Liver (tissue), 9 donors: ENCODE data around the gene INO80. TPM values are rescaled to one million over a fixed set of nuclear protein-coding genes. Genes with fewer than 3 reads are reported as not detected.

Experiments
- DNase-seq: peaks from one replicate; pipeline ENCODE4 v3.0.0-alpha.2; 2017; ENCODE audit warnings: low spot score
- H3K27ac ChIP-seq, 2 donors: one replicate each; pipeline ENCODE4 v1.7.0; 2013; ENCODE audit warnings: inconsistent platforms in 2 of 2, low read length in 2 of 2, control low read depth in 1 of 2, low read depth in 1 of 2, mild to moderate bottlenecking in 1 of 2
- H3K27me3 ChIP-seq, 4 donors: one replicate each; pipeline versions ENCODE4 v1.6.1 to v1.7.0; 2013; ENCODE audit warnings: low read length in 3 of 4, inconsistent platforms in 1 of 4, mild to moderate bottlenecking in 1 of 4, moderate library complexity in 1 of 4; ENCODE audit not compliant: control insufficient read depth in 4 of 4, insufficient read depth in 4 of 4
- H3K36me3 ChIP-seq, 4 donors: one replicate each; pipeline versions ENCODE4 v1.6.1 to v1.7.0; 2013; ENCODE audit warnings: low read length in 3 of 4, mild to moderate bottlenecking in 3 of 4, low read depth in 1 of 4, moderate library complexity in 1 of 4; ENCODE audit not compliant: control insufficient read depth in 4 of 4, insufficient read depth in 3 of 4
- H3K4me1 ChIP-seq, 4 donors: one replicate each; pipeline versions ENCODE4 v1.6.1 to v1.7.0; 2013; ENCODE audit warnings: low read length in 3 of 4, mild to moderate bottlenecking in 3 of 4, moderate library complexity in 1 of 4; ENCODE audit not compliant: control insufficient read depth in 4 of 4, insufficient read depth in 4 of 4
- H3K4me3 ChIP-seq, 3 donors: one replicate each; pipeline versions ENCODE4 v1.6.1 to v1.7.0; 2013; ENCODE audit warnings: low read length in 3 of 3, control low read depth in 1 of 3, low read depth in 1 of 3, mild to moderate bottlenecking in 1 of 3
- H3K9ac ChIP-seq, 2 donors: one replicate each; pipeline ENCODE4 v1.7.0; 2013; ENCODE audit warnings: low read length in 2 of 2, mild to moderate bottlenecking in 2 of 2, moderate library complexity in 2 of 2, control low read depth in 1 of 2, low read depth in 1 of 2
- H3K9me3 ChIP-seq, 4 donors: one replicate each; pipeline versions ENCODE4 v1.6.1 to v1.7.0; 2013; ENCODE audit warnings: low read length in 3 of 4; ENCODE audit not compliant: control insufficient read depth in 4 of 4
- ATF3 ChIP-seq: IDR thresholded peaks from 2 replicates; pipeline ENCODE4 v1.6.1; 2016; ENCODE audit warnings: antibody characterized with exemption
- CTCF ChIP-seq: fragments of 150-350 bp; IDR thresholded peaks from 2 replicates; pipeline ENCODE4 v1.5.1; 2017; ENCODE audit warnings: improper control_type of control experiment, low read depth, low read length; ENCODE audit not compliant: missing input control
- EGR1 ChIP-seq, 2 donors: IDR thresholded peaks; 2 replicates each; pipeline ENCODE4 v1.6.1; 2016 to 2018; ENCODE audit warnings: antibody characterized with exemption in 2 of 2, low read depth in 2 of 2
- FOXA1 ChIP-seq: IDR thresholded peaks from 2 replicates; pipeline ENCODE4 v1.6.1; 2016; ENCODE audit warnings: antibody characterized with exemption
- FOXA2 ChIP-seq: IDR thresholded peaks from 2 replicates; pipeline ENCODE4 v1.6.1; 2016; ENCODE audit warnings: antibody characterized with exemption
- GABPA ChIP-seq, 2 donors: IDR thresholded peaks in 1 of 2; conservative IDR thresholded peaks in 1 of 2; 2 replicates each; pipeline ENCODE4 v1.6.1; 2016; ENCODE audit warnings: antibody characterized with exemption in 2 of 2, mild to moderate bottlenecking in 1 of 2, moderate library complexity in 1 of 2
- HNF4A ChIP-seq, 2 donors: conservative IDR thresholded peaks; 2 replicates each; pipeline ENCODE4 v1.6.1; 2016; ENCODE audit warnings: antibody characterized with exemption in 2 of 2, mild to moderate bottlenecking in 2 of 2
- HNF4G ChIP-seq: IDR thresholded peaks from 2 replicates; pipeline ENCODE4 v1.6.1; 2016; ENCODE audit warnings: antibody characterized with exemption
- JUND ChIP-seq, 2 donors: IDR thresholded peaks; 2 replicates each; pipeline ENCODE4 v1.6.1; 2016; ENCODE audit warnings: antibody characterized with exemption in 2 of 2
- NR2F2 ChIP-seq: IDR thresholded peaks from 2 replicates; pipeline ENCODE4 v1.6.1; 2016; ENCODE audit warnings: antibody characterized with exemption
- RAD21 ChIP-seq, 2 donors: IDR thresholded peaks; 2 replicates each; pipeline ENCODE4 v1.6.1; 2016; ENCODE audit warnings: antibody characterized with exemption in 2 of 2, mild to moderate bottlenecking in 2 of 2
- RXRA ChIP-seq, 2 donors: IDR thresholded peaks; 2 replicates each; pipeline ENCODE4 v1.6.1; 2017 to 2018; ENCODE audit warnings: antibody characterized with exemption in 2 of 2, mild to moderate bottlenecking in 1 of 2
- SP1 ChIP-seq: IDR thresholded peaks from 2 replicates; pipeline ENCODE4 v1.6.1; 2018; ENCODE audit warnings: antibody characterized with exemption, mild to moderate bottlenecking
- TAF1 ChIP-seq: conservative IDR thresholded peaks from 2 replicates; pipeline ENCODE4 v1.6.1; 2016; ENCODE audit warnings: antibody characterized with exemption, mild to moderate bottlenecking
- YY1 ChIP-seq: IDR thresholded peaks from 2 replicates; pipeline ENCODE4 v1.6.1; 2016; ENCODE audit warnings: antibody characterized with exemption, mild to moderate bottlenecking
- ZBTB33 ChIP-seq: IDR thresholded peaks from 2 replicates; pipeline ENCODE4 v1.6.1; 2016; ENCODE audit warnings: antibody characterized with exemption
- WGBS: extraction: QIAGEN DNeasy Blood & Tissue Kit; methylation state at CpG from one replicate; pipeline ENCODE4 v1.1.7; 2013; 5-methylcytosine and 5-hydroxymethylcytosine counted together
- polyA plus RNA-seq, 2 donors: library from polyadenylated mRNA; stranded (reverse) in 1 of 2; unstranded in 1 of 2; fragments of 200-250 nt in 1 of 2; fragments of >200 nt in 1 of 2; fragmentation: Nextera tagmentation in 1 of 2; extraction: Ambion mirVana in 1 of 2; gene quantifications; one replicate each; pipeline versions ENCODE4 v1.2.1 to v1.2.3, GENCODE V29; 2013 to 2015
- total RNA-seq, 2 donors: library from RNA; depleted of rRNA; stranded (reverse); fragments of >200 nt; gene quantifications; one replicate each; pipeline ENCODE4 v1.2.3, GENCODE V29; 2014
- TF ChIP-seq, protein P1 (sequence below): IDR thresholded peaks from 2 replicates; pipeline ENCODE4 v1.6.1; 2016; ENCODE audit warnings: antibody characterized with exemption, mild to moderate bottlenecking
- TF ChIP-seq, protein P2 (sequence below): IDR thresholded peaks from 2 replicates; pipeline ENCODE4 v1.6.1; 2016; ENCODE audit warnings: antibody characterized with exemption
- donor health status: healthy.
- donor health status: healthy.
- donor health status: healthy.
- donor health status: healthy.
- donor health status: healthy.

INO80 gene
- total and polyA plus RNA-seq, 4 donors: 3.2 to 19.7 (median 9.4) TPM

DNA sequence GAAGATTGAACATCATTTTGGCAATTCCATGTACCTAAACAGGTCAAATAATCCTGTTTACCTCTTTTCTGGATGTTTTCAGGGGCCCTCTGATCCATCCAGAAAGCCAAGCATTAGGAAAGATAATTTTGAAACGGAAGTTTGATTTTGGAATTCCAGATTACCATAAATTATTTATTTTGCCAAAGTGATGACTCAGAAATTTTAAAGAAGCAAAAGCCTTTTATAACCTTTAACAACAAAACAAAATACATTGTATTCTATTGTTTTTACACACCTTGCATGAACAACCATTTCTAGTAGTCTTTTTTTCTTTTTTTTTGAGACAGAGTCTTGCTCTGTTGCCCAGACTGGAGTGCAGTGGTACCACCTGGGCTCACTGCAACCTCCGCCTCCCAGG lies 32.0 kb upstream of the INO80 start:
- Histone ChIP-seq H3K36me3 (no peaks in the 10 kb centered on the region), H3K27ac (no peak overlapping the region), H3K9me3 (peaks cover 0 to 2% (median 0%) of the 10 kb centered on the region in 4 donors), H3K4me1 (peaks cover 12 to 26% (median 18%) of the 10 kb centered on the region in 4 donors), H3K4me3 (no peak overlapping the region), H3K27me3 (no peaks in the 10 kb centered on the region), H3K9ac (no peak overlapping the region)
- DNase-seq: no peak
- TF ChIP-seq TAF1 (no peak), ZBTB33 (no peak), RXRA (IDR thresholded peaks at IDR 0.05) (no peak), NR2F2 (no peak), EGR1 (IDR thresholded peaks at IDR 0.05; ENCODE audit: low read depth in 2 of 2) (no peak), GABPA (IDR thresholded peaks at IDR 0.05 in 1 of 2, conservative IDR thresholded peaks at IDR 0.05 in 1 of 2) (no peak), FOXA1 (no peak), JUND (IDR thresholded peaks at IDR 0.05) (no peak)
- TF ChIP-seq, protein P1, sequence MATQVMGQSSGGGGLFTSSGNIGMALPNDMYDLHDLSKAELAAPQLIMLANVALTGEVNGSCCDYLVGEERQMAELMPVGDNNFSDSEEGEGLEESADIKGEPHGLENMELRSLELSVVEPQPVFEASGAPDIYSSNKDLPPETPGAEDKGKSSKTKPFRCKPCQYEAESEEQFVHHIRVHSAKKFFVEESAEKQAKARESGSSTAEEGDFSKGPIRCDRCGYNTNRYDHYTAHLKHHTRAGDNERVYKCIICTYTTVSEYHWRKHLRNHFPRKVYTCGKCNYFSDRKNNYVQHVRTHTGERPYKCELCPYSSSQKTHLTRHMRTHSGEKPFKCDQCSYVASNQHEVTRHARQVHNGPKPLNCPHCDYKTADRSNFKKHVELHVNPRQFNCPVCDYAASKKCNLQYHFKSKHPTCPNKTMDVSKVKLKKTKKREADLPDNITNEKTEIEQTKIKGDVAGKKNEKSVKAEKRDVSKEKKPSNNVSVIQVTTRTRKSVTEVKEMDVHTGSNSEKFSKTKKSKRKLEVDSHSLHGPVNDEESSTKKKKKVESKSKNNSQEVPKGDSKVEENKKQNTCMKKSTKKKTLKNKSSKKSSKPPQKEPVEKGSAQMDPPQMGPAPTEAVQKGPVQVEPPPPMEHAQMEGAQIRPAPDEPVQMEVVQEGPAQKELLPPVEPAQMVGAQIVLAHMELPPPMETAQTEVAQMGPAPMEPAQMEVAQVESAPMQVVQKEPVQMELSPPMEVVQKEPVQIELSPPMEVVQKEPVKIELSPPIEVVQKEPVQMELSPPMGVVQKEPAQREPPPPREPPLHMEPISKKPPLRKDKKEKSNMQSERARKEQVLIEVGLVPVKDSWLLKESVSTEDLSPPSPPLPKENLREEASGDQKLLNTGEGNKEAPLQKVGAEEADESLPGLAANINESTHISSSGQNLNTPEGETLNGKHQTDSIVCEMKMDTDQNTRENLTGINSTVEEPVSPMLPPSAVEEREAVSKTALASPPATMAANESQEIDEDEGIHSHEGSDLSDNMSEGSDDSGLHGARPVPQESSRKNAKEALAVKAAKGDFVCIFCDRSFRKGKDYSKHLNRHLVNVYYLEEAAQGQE: no peak
- 83% methylated on average over 2 of the region's 2 CpGs for WGBS

DNA sequence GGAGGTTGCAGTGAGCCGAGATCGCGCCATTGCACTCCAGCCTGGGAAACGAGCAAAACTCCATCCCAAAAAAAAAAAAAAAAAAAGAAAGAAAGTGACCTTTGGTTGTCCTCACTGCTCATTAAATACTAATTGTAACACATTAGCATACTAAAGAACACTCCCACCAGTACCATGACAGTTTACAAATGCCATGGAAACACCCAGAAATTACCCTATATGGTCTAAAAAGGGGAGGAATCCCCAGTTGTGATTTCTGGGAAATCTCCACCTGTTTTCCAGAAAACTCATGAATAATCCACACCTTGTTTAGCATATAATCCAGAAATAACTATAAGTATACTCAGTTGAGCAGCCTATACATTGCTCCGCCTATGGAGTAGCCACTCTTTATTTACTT lies 23.5 kb upstream of the INO80 start:
- DNase-seq: no peak
- Histone ChIP-seq H3K9me3 (no peaks in the 10 kb centered on the region), H3K36me3 (no peaks in the 10 kb centered on the region), H3K27me3 (no peaks in the 10 kb centered on the region), H3K4me3 (no peak overlapping the region), H3K4me1 (peaks cover 0 to 3% (median under 1%) of the 10 kb centered on the region in 4 donors), H3K9ac (no peak overlapping the region), H3K27ac (no peak overlapping the region)
- TF ChIP-seq YY1: no peak
- no peak for TF ChIP-seq CTCF
- TF ChIP-seq, protein P1: no peak
- TF ChIP-seq ATF3: no peak
- no peak for TF ChIP-seq EGR1 (IDR thresholded peaks at IDR 0.05; ENCODE audit: low read depth in 2 of 2)
- TF ChIP-seq NR2F2: no peak
- no peak for TF ChIP-seq FOXA1
- TF ChIP-seq RAD21 (IDR thresholded peaks at IDR 0.05): no peak
- no peak for TF ChIP-seq SP1
- TF ChIP-seq HNF4G: no peak
- TF ChIP-seq FOXA2: no peak
- no peak for TF ChIP-seq HNF4A (conservative IDR thresholded peaks at IDR 0.05)
- TF ChIP-seq GABPA (IDR thresholded peaks at IDR 0.05 in 1 of 2, conservative IDR thresholded peaks at IDR 0.05 in 1 of 2): no peak
- no peak for TF ChIP-seq RXRA (IDR thresholded peaks at IDR 0.05)
- no peak for TF ChIP-seq JUND (IDR thresholded peaks at IDR 0.05)
- TF ChIP-seq TAF1: no peak
- TF ChIP-seq, protein P2, sequence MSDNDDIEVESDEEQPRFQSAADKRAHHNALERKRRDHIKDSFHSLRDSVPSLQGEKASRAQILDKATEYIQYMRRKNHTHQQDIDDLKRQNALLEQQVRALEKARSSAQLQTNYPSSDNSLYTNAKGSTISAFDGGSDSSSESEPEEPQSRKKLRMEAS: no peak
- no peak for TF ChIP-seq ZBTB33
- WGBS: 89% methylated on average over 5 of the region's 5 CpGs
